Measurements from ENCODE around the gene PLCB1.

GRCh38 chr20:8675896-8676295 lies 543.8 kb downstream of the PLCB1 start:
- TF ChIP-seq TAF1 (IDR thresholded peaks at IDR 0.05; ENCODE audit: borderline replicate concordance, insufficient read depth, low read length) (no peak), SIN3A (IDR thresholded peaks at IDR 0.05; ENCODE audit: borderline replicate concordance, insufficient read depth, low read length) (no peak), POLR2AphosphoS5 (IDR thresholded peaks at IDR 0.05; ENCODE audit: low read depth, low read length) (no peak)
